Measurements from ENCODE around the gene UNC93B1. TPM values are rescaled to one million over a fixed set of nuclear protein-coding genes. Genes with fewer than 3 reads are reported as not detected.

Gene UNC93B1
- total and polyA plus RNA-seq, 2 of the 13 experiments (the other 11 are each of a cell fraction or from before 2014, with no cell fraction given): 8.8 to 18.9 TPM

- TF ChIP-seq ZBTB3 (CRISPR knock-in tag; IDR thresholded peaks at IDR 0.05; ENCODE audit: borderline replicate concordance, low read depth) (peak; percentile 85; the same call in 1 of the 2 replicates), ARID5B (CRISPR knock-in tag; IDR thresholded peaks at IDR 0.05) (peak; percentile 88), ZNF101 (CRISPR knock-in tag; IDR thresholded peaks at IDR 0.05; ENCODE audit: borderline replicate concordance, low read depth) (no peak), CREBL2 (CRISPR knock-in tag; IDR thresholded peaks at IDR 0.05; ENCODE audit: borderline replicate concordance) (no peak), PLRG1 (conservative IDR thresholded peaks at IDR 0.05) (no peak), ZNF17 (CRISPR knock-in tag; IDR thresholded peaks at IDR 0.05) (no peak), ZNF792 (CRISPR knock-in tag; IDR thresholded peaks at IDR 0.05) (peak; percentile 83; the same call in 1 of the 2 replicates), IKZF1 (IDR thresholded peaks at IDR 0.05) (no peak), AHR (CRISPR knock-in tag; IDR thresholded peaks at IDR 0.05) (no peak), ATF4 (CRISPR knock-in tag; IDR thresholded peaks at IDR 0.05) (peak in 1 of 2 experiments; percentile 42; a peak in 1 of 4 replicates), ZMAT5 (CRISPR knock-in tag; IDR thresholded peaks at IDR 0.05; ENCODE audit: borderline replicate concordance, low read depth) (no peak), ZBTB49 (CRISPR knock-in tag; IDR thresholded peaks at IDR 0.05; ENCODE audit: borderline replicate concordance) (no peak; the same call in 1 of the 2 replicates), ZNF749 (CRISPR knock-in tag; IDR thresholded peaks at IDR 0.05; ENCODE audit: borderline replicate concordance) (no peak; the same call in 1 of the 2 replicates), NBN (conservative IDR thresholded peaks at IDR 0.05) (no peak), ZSCAN5A (CRISPR knock-in tag; IDR thresholded peaks at IDR 0.05; ENCODE audit: borderline replicate concordance) (no peak), SIX1 (CRISPR knock-in tag; IDR thresholded peaks at IDR 0.05; ENCODE audit: borderline replicate concordance) (peak; percentile 20; the same call in 1 of the 2 replicates), MTF2 (CRISPR knock-in tag; IDR thresholded peaks at IDR 0.05; ENCODE audit: borderline replicate concordance) (no peak), NCOR1 (IDR thresholded peaks at IDR 0.05; ENCODE audit: borderline replicate concordance, low read length) (peak; percentile 88), PHB2 (IDR thresholded peaks at IDR 0.05; ENCODE audit: partially characterized antibody) (no peak)
Observed at GRCh38 chr11:68038226-68038717, 34.4 kb upstream of the UNC93B1 start (continued).
